ENCODE measurements around the gene NECTIN2.

DNA sequence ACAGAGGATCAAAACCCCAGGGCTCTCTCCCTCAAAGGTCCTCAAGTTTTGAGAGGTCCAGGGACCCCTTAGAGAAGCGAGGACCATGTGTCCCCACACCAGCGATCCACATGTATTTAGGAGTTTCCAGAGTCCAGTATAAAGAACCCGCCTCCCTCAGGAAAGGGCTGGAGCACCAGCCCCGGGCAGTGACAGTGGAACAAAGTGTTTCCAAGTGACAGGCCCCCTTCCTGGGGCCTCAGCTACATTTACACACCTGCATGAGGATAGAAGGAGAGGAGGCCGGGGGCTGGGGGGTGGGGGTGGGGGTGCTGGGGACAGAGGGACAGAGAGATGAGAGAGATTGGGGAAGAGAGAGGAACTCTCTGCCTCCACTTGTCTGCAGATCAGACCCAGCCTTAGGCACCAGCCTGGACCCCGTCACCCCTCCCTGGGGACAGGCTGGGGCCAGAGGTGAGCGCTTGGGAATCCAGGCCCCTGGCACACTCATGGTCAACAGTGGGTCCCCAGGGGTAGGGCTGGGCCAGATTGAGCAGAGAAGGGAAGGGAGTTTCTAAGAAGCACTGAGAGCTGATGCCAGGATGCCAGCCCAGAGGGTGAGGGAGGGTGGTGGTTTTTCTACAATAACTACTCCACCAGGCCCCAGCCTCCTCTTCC is 36.4 kb upstream of the NECTIN2 start:
- TF ChIP-seq, protein P1, sequence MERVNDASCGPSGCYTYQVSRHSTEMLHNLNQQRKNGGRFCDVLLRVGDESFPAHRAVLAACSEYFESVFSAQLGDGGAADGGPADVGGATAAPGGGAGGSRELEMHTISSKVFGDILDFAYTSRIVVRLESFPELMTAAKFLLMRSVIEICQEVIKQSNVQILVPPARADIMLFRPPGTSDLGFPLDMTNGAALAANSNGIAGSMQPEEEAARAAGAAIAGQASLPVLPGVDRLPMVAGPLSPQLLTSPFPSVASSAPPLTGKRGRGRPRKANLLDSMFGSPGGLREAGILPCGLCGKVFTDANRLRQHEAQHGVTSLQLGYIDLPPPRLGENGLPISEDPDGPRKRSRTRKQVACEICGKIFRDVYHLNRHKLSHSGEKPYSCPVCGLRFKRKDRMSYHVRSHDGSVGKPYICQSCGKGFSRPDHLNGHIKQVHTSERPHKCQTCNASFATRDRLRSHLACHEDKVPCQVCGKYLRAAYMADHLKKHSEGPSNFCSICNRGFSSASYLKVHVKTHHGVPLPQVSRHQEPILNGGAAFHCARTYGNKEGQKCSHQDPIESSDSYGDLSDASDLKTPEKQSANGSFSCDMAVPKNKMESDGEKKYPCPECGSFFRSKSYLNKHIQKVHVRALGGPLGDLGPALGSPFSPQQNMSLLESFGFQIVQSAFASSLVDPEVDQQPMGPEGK (CRISPR knock-in tag; IDR thresholded peaks at IDR 0.05; ENCODE audit: borderline replicate concordance): no peak
- TF ChIP-seq, protein P2, sequence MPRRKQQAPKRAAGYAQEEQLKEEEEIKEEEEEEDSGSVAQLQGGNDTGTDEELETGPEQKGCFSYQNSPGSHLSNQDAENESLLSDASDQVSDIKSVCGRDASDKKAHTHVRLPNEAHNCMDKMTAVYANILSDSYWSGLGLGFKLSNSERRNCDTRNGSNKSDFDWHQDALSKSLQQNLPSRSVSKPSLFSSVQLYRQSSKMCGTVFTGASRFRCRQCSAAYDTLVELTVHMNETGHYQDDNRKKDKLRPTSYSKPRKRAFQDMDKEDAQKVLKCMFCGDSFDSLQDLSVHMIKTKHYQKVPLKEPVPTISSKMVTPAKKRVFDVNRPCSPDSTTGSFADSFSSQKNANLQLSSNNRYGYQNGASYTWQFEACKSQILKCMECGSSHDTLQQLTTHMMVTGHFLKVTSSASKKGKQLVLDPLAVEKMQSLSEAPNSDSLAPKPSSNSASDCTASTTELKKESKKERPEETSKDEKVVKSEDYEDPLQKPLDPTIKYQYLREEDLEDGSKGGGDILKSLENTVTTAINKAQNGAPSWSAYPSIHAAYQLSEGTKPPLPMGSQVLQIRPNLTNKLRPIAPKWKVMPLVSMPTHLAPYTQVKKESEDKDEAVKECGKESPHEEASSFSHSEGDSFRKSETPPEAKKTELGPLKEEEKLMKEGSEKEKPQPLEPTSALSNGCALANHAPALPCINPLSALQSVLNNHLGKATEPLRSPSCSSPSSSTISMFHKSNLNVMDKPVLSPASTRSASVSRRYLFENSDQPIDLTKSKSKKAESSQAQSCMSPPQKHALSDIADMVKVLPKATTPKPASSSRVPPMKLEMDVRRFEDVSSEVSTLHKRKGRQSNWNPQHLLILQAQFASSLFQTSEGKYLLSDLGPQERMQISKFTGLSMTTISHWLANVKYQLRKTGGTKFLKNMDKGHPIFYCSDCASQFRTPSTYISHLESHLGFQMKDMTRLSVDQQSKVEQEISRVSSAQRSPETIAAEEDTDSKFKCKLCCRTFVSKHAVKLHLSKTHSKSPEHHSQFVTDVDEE (CRISPR knock-in tag; IDR thresholded peaks at IDR 0.05): no peak
- TF ChIP-seq PPARA (CRISPR knock-in tag; IDR thresholded peaks at IDR 0.05; ENCODE audit: borderline replicate concordance) (no peak), ZNF8 (CRISPR knock-in tag; IDR thresholded peaks at IDR 0.05) (no peak), ZFP3 (CRISPR knock-in tag; IDR thresholded peaks at IDR 0.05) (no peak), GLIS3 (CRISPR knock-in tag; IDR thresholded peaks at IDR 0.05) (no peak), ESRRG (CRISPR knock-in tag; IDR thresholded peaks at IDR 0.05) (no peak), ARNTL (CRISPR knock-in tag; IDR thresholded peaks at IDR 0.05; ENCODE audit: borderline replicate concordance, low read depth) (no peak), ZNF565 (CRISPR knock-in tag; conservative IDR thresholded peaks at IDR 0.05; ENCODE audit: low read depth) (no peak), ZC3H10 (CRISPR knock-in tag; IDR thresholded peaks at IDR 0.05) (no peak), BACH2 (CRISPR knock-in tag; IDR thresholded peaks at IDR 0.05; ENCODE audit: borderline replicate concordance) (no peak)
- TF ChIP-seq, protein P3, sequence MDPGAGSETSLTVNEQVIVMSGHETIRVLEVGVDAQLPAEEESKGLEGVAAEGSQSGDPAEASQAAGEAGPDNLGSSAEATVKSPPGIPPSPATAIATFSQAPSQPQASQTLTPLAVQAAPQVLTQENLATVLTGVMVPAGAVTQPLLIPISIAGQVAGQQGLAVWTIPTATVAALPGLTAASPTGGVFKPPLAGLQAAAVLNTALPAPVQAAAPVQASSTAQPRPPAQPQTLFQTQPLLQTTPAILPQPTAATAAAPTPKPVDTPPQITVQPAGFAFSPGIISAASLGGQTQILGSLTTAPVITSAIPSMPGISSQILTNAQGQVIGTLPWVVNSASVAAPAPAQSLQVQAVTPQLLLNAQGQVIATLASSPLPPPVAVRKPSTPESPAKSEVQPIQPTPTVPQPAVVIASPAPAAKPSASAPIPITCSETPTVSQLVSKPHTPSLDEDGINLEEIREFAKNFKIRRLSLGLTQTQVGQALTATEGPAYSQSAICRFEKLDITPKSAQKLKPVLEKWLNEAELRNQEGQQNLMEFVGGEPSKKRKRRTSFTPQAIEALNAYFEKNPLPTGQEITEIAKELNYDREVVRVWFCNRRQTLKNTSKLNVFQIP (CRISPR knock-in tag; IDR thresholded peaks at IDR 0.05; ENCODE audit: borderline replicate concordance, low read depth): no peak
- TF ChIP-seq, protein P4, sequence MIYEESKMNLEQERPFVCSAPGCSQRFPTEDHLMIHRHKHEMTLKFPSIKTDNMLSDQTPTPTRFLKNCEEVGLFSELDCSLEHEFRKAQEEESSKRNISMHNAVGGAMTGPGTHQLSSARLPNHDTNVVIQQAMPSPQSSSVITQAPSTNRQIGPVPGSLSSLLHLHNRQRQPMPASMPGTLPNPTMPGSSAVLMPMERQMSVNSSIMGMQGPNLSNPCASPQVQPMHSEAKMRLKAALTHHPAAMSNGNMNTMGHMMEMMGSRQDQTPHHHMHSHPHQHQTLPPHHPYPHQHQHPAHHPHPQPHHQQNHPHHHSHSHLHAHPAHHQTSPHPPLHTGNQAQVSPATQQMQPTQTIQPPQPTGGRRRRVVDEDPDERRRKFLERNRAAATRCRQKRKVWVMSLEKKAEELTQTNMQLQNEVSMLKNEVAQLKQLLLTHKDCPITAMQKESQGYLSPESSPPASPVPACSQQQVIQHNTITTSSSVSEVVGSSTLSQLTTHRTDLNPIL (CRISPR knock-in tag; IDR thresholded peaks at IDR 0.05; ENCODE audit: low read depth): no peak

Data from SK-N-SH treated with all-trans-retinoic acid at 6 μM for 48 hours (cell line).